OCI-LY3 (cell line): ENCODE data around the gene MYH7.

ENCODE experiments used
- H2AFZ ChIP-seq: fragments of 200-600, 300-600 bp; shearing (Covaris generic); 2 replicates; pipeline ENCODE4 v1.6.0; 2014; ENCODE audit warnings: antibody characterized with exemption, low read depth, low read length
- H3K27ac ChIP-seq: fragments of 200-600, 300-600 bp; sonication (generic); 2 replicates; pipeline ENCODE4 v1.5.1; 2014; ENCODE audit warnings: mild to moderate bottlenecking, low read length, moderate library complexity, mixed read lengths
- H3K27me3 ChIP-seq: fragments of 200-600, 300-600 bp; sonication (generic); 2 replicates; pipeline ENCODE4 v1.6.1; 2014; ENCODE audit warnings: low read depth, low read length, mixed read lengths
- H3K36me3 ChIP-seq: fragments of 200-600, 300-600 bp; sonication (generic); replicated peaks from 2 replicates; pipeline ENCODE3; 2014; ENCODE audit warnings: low read depth, low read length, mixed read lengths
- H3K4me1 ChIP-seq: fragments of 300-600, 200-600 bp; sonication (generic); 2 replicates; pipeline ENCODE4 v1.6.1; 2014; ENCODE audit warnings: low read length, mixed read lengths
- H3K4me2 ChIP-seq: fragments of 200-600, 300-600 bp; sonication (generic); 2 replicates; pipeline ENCODE4 v1.6.1; 2014; ENCODE audit warnings: low read length, mixed read lengths
- H3K4me3 ChIP-seq: fragments of 300-600, 200-600 bp; sonication (generic); 2 replicates; pipeline ENCODE4 v1.5.1; 2014; ENCODE audit warnings: antibody characterized with exemption, mild to moderate bottlenecking, low read length, moderate library complexity
- H3K79me2 ChIP-seq: fragments of 300-600, 200-600 bp; shearing (Covaris generic); 2 replicates; pipeline ENCODE4 v1.6.1; 2014; ENCODE audit warnings: mild to moderate bottlenecking, low read length, mixed read lengths
- H3K9ac ChIP-seq: fragments of 300-600, 200-600 bp; shearing (Covaris generic); 2 replicates; pipeline ENCODE4 v1.6.0; 2014; ENCODE audit warnings: mild to moderate bottlenecking, low read length, moderate library complexity
- H3K9me3 ChIP-seq: fragments of 200-600, 300-600 bp; shearing (Covaris generic); 2 replicates; pipeline ENCODE4 v1.6.1; 2014; ENCODE audit warnings: low read length, mixed read lengths; ENCODE audit not compliant: insufficient read depth
- H4K20me1 ChIP-seq: fragments of 200-600, 300-600 bp; sonication (generic); 2 replicates; pipeline ENCODE4 v1.6.1; 2016; ENCODE audit warnings: low read length, mixed read lengths; ENCODE audit not compliant: insufficient read depth
- EZH2phosphoT487 ChIP-seq: fragments of 200-600 bp; shearing (Covaris generic); IDR thresholded peaks from 2 replicates; pipeline ENCODE4 v1.6.1; 2018; ENCODE audit warnings: antibody characterized with exemption, mixed run types, low read depth
- TF ChIP-seq, protein P1 (sequence below): fragments of 200-600, 300-600 bp; sonication (generic); IDR thresholded peaks from 2 replicates; pipeline ENCODE4 v1.5.1; 2014; ENCODE audit warnings: antibody characterized with exemption, low read length, low read depth

The MYH7 gene

DNA sequence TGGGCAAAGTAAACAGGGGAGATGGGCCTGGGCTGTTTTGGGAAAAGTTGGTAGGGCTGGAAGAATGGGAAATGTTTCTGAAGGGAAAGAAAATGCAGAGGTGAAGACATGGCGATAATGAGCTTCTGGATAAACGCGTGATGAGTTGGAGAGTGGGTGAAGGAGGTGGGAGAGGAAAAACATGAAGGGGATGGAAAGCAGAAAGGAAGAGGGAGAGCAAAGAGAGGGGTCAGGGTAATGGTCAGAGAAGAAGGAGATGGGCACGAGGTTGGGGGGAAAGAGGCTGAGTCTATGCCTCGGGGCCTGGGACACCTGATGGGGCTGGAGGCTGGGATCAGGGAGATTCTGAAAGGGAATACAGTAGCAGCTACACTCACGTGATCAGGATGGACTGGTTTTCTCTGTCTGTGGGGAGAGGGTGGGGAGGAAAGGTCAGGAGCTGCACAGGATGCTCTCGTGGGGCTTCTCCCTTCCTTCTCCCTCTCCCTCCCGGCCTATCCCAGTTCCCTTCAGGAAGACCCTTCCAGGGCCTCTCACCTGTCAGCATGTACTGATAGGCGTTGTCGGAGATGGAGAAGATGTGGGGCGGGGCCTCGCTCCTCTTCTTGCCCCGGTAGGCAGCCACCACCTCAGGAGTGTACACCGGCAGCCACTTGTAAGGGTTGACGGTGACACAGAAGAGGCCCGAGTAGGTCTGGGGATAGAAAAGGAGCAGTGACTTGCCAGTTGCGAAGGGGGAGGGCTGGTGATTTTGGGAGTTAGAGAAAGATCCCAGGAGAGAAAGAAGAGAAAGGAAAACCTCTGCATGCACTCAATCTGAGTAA is 3.1 kb downstream of the MYH7 start:
- H4K20me1 ChIP-seq: no peaks in the 10 kb centered on the region
- TF ChIP-seq, protein P1, sequence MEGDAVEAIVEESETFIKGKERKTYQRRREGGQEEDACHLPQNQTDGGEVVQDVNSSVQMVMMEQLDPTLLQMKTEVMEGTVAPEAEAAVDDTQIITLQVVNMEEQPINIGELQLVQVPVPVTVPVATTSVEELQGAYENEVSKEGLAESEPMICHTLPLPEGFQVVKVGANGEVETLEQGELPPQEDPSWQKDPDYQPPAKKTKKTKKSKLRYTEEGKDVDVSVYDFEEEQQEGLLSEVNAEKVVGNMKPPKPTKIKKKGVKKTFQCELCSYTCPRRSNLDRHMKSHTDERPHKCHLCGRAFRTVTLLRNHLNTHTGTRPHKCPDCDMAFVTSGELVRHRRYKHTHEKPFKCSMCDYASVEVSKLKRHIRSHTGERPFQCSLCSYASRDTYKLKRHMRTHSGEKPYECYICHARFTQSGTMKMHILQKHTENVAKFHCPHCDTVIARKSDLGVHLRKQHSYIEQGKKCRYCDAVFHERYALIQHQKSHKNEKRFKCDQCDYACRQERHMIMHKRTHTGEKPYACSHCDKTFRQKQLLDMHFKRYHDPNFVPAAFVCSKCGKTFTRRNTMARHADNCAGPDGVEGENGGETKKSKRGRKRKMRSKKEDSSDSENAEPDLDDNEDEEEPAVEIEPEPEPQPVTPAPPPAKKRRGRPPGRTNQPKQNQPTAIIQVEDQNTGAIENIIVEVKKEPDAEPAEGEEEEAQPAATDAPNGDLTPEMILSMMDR: no peak
- TF ChIP-seq EZH2phosphoT487: no peak
- H3K27me3 ChIP-seq: peaks cover 20% of the 10 kb centered on the region; the same call in 1 of the 2 replicates

GRCh38 chr14:23431486-23431885 is 4.0 kb downstream of the MYH7 start:
- Histone ChIP-seq H3K79me2 (no peaks in the 10 kb centered on the region), H3K4me1 (no peaks in the 10 kb centered on the region), H3K4me2 (no peak overlapping the region), H3K27me3 (peaks cover 20% of the 10 kb centered on the region; the same call in 1 of the 2 replicates), H2AFZ (no peak overlapping the region), H3K36me3 (no peaks in the 10 kb centered on the region), H3K4me3 (no peak overlapping the region), H3K27ac (no peak overlapping the region), H3K9ac (no peak overlapping the region), H3K9me3 (no peaks in the 10 kb centered on the region), H4K20me1 (no peaks in the 10 kb centered on the region)
- TF ChIP-seq, protein P1: no peak
- TF ChIP-seq EZH2phosphoT487: no peak

More for the DNA sequence above, 3.1 kb downstream of the MYH7 start:
- H3K4me2 ChIP-seq: no peak overlapping the region
- H2AFZ ChIP-seq: no peak overlapping the region
- H3K4me3 ChIP-seq: no peak overlapping the region
- no peaks in the 10 kb centered on the region for H3K9me3 ChIP-seq
- H3K79me2 ChIP-seq: no peaks in the 10 kb centered on the region
- H3K4me1 ChIP-seq: no peaks in the 10 kb centered on the region
- no peaks in the 10 kb centered on the region for H3K36me3 ChIP-seq
- H3K27ac ChIP-seq: no peak overlapping the region
- no peak overlapping the region for H3K9ac ChIP-seq

DNA sequence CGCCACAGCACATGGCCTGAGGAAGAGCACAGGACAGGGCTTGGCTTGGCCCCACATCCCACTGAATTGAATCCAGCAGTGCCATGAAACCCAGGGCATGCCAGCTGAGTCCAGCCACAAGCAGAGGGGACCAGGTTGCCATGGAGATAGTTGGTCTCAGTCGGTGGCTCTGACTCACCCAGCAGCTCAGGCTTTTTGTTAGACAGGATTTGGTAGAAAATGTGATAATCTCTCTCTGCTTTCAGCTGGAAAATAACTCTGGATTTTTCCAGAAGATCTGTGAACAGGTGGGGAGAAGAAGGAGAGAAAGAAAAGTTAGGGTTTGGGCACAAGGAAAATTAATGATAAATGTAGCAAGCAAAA is 4.8 kb downstream of the MYH7 start:
- H3K36me3 ChIP-seq: no peaks in the 10 kb centered on the region
- no peaks in the 10 kb centered on the region for H3K9me3 ChIP-seq
- no peak overlapping the region for H3K9ac ChIP-seq
- no peak overlapping the region for H3K4me3 ChIP-seq
- H3K27me3 ChIP-seq: peaks cover 20% of the 10 kb centered on the region; the same call in 1 of the 2 replicates
- no peak overlapping the region for H2AFZ ChIP-seq
- H3K4me1 ChIP-seq: no peaks in the 10 kb centered on the region
- H3K4me2 ChIP-seq: no peak overlapping the region
- no peaks in the 10 kb centered on the region for H3K79me2 ChIP-seq
- no peak for TF ChIP-seq EZH2phosphoT487
- TF ChIP-seq, protein P1: no peak
- H3K27ac ChIP-seq: no peak overlapping the region
- no peaks in the 10 kb centered on the region for H4K20me1 ChIP-seq

DNA sequence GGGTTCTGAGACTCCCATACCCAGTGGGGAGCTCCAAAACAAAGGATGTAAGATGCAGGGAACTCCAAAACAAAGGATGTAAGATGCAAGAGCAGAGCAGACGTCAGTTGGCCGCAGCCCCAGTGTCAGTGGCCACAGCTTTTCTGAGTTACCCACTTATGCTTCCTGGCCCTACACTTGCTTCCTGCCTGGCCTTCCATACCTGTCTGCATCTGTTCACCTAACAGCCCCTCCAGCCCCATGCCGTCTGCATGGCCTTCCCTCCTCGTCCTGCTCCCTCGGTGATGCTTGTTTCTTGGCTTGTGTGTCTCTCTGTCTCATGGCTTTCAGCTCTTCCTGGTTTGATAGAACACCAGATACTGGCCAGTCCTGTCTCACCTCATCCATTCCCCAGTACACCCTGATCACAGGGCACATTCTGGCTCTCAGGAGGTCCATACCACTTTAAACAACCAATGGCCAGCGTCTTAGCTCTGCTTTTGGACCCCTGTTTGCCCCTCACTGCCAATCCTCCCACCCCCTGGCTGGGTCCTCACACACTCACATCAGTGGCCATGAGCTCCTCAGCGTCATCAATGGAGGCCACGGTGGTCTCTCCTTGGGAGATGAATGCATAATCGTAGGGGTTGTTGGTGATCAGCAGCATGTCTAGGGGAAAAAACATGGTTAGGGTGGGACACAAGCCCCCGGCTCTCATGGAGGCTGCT is 5.3 kb downstream of the MYH7 start:
- H4K20me1 ChIP-seq: no peaks in the 10 kb centered on the region
- H3K27ac ChIP-seq: no peak overlapping the region
- H3K79me2 ChIP-seq: no peaks in the 10 kb centered on the region
- no peaks in the 10 kb centered on the region for H3K4me1 ChIP-seq
- H3K4me2 ChIP-seq: no peak overlapping the region
- H3K36me3 ChIP-seq: no peaks in the 10 kb centered on the region
- no peak overlapping the region for H3K4me3 ChIP-seq
- no peaks in the 10 kb centered on the region for H3K9me3 ChIP-seq
- peaks cover 20% of the 10 kb centered on the region; the same call in 1 of the 2 replicates for H3K27me3 ChIP-seq
- H3K9ac ChIP-seq: no peak overlapping the region
- H2AFZ ChIP-seq: no peak overlapping the region
- no peak for TF ChIP-seq EZH2phosphoT487
- TF ChIP-seq, protein P1: no peak
